GM18858 (cell line): ENCODE measurements around the gene HCFC1.
A peak's percentile ranks its signal among the peaks of the same experiment; 100 is the strongest.

Experiments used
- ATAC-seq: cut with Tn5 transposase; IDR thresholded peaks from one replicate; pipeline ENCODE4 v1.9.1; 2021; ENCODE audit not compliant: unreplicated experiment

The HCFC1 gene

GRCh38 chrX:153971450-153972367 lies at the start of gene HCFC1:
HCFC1 (minus strand) TSS chrX:153971818; CDS start chrX:153970840, 978 bp downstream.
- peak; percentile 27 for ATAC-seq

- ATAC-seq: no peak
Measured at GRCh38 chrX:154021131-154021611, 49.6 kb upstream of the HCFC1 start.

- ATAC-seq: no peak
Measured at GRCh38 chrX:154020536-154021115, 49.0 kb upstream of the HCFC1 start.

DNA sequence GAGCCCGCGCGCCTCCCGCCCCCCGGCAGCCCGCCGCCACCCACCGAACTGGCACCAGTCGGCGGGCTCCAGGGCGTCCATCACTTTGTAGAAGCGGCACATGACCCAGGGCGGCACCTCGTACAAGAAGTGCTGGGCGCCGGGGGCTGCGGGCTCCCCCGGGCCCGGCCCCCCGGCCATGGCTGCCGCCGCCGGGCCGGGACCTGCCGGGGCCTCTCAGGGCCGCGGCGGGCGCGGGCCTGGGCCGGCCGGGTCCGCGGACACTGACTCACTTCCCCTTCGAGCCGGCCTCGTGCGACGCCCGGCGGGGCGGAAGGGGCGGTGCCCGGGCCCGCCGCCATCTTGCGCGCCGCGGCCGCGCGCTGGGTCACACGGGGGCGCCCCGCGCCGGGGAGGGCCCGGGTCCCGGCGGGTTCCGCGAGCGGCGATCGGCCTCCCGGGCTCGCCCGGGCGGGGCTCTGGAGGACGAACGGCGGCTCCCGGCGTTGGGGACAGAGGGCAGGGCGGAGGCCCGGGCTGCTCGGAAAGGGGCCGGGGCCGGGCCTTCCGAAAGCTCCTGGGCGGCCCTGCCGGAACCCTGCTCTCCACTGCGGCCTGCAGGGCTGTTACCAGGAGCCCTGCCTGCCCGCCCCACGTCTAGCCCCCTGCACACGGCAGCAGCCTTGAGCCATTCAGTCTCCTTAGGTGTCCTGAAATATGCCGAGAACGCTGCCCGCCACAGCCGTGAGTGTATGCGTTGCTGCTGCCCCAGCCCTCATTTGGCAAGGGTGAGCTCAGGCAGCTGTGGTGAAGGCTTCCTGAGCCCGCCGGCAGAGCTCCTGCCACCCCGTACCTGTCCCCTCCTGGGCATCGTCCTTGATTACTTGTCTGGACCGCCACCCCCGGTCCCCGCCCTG lies 48.3 kb upstream of the HCFC1 start, which contains the start of gene IRAK1:
Gene IRAK1 (minus strand): TSS at position 270 of the 896 bp plus-strand sequence. CDS start 90 bp downstream, at position 180.
- no peak for ATAC-seq

DNA sequence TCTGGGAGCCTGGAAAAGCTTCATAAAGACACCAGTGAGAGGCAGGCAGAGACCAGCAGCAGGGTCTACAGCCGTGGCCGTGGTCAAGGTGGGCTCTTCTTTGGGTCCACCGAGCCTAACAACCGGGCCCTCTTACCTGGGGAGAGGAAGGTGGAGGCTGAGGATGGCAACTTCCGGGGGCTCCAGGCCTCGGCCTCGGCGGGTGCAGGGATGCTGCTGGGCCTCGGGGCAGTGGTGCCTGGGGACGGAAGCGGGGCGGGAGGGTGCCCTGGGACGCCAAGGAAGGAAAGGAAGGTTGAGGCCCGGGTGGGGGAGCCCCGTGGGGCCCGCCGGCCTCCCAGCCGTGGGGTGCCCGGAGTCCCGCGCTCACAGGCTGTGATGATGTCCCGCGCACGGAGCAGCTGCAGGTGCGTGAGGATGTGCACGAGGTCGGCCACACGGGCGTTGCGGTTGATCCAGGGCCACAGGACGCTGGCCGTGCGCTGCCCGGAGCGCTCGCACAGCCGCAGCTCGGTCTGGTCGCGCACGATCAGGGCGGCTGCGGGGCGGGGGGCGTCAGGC lies 47.5 kb upstream of the HCFC1 start:
- no peak for ATAC-seq

DNA sequence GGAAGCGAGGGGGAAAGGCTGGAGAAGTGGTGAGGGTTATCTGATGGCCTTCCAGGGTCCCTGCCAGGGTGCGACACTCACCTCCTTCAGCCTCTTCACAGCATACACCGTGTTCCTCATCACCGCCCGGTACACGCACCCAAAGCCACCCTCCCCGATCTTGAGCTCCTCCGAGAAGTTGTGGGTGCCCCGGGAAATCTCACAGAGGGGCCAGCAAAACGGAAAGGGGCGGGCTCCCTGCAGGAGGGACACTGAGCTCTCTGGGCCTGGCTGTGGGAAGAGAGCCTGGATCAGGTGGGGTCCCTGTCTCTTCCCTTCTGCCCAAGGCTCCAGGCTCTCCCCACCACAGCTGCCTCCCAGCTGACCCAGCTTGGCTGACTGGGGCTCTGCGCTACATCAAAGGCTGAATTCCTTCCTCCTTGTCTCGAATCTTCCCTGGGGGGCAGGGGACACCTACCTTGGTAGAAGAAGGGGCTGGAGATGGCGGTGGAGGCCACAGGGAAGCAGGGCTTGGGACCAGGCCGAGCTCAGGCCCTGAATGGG lies 47.0 kb upstream of the HCFC1 start:
- no peak for ATAC-seq

DNA sequence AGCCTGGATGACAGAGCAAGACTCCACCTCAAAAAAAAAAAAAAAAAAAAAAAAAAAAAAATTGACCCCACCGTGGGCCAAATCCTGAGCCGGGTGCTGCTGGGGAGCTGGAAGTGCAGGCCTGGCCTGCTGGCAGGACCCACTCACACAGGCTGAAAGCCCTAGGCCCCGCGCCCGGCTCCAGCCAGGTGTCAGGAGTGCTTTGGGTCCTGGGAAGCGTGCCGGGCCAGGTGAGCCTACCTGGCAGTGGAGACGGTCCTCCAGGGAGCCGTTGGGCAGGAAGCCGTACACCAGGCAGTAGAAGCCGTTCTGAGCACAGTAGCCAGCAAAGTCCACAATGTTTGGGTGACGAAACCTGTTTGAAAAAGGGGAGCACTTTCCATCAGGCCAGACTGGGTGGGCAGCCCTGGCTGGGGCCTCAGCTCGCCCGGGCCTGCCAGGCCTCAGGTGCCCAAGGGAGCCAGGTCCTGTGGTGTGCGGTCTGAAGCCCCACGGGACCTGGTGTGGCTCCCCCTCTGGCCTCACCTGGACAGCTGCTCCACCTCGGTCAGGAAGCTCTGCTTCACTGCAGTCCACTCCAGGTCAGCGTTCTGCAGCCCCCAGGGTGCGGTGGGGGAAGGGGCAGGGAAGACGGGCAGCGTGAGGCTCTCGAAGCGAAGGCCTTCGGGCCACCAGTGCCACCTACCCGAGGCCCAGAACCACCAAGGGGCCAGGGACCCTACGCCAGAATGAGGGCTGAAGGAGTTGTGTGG lies 46.3 kb upstream of the HCFC1 start:
- ATAC-seq: no peak

DNA sequence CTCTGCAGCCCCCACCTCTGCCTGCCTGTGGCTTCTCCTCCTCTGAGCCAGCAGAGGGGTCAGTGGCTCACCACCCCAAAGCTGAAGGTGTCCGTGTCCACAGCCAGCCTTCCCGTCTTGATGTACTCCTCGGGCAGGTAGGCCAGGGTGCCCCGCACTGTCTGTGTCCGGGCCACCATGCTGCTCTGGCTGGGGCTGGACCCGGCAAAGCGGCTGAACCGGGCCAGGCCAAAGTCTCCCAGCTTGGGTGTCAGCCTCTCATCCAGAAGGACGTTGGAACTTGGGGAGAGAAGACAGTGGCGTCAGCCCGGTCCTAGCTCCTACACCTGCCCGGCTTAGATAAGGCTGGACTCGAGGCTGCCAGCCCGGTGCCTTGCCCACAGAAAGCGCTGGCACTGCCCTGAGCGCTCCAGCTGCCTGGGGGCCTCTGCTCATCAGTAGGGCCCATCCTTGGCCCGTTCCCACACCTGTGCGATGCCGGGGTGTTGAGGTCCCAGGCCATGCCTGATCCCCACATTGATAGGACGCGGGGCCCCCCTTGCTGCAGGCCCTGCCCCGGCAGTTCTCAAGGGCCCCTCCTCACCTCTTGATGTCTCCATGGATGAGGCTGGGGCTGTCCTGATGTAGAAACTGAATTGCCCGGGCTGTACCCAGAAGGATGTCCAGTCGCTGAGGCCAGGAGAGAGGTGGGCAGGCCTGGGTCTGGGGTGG lies 44.9 kb upstream of the HCFC1 start:
- ATAC-seq: no peak

GRCh38 chrX:154015581-154016264 lies 44.1 kb upstream of the HCFC1 start:
- ATAC-seq: no peak

DNA sequence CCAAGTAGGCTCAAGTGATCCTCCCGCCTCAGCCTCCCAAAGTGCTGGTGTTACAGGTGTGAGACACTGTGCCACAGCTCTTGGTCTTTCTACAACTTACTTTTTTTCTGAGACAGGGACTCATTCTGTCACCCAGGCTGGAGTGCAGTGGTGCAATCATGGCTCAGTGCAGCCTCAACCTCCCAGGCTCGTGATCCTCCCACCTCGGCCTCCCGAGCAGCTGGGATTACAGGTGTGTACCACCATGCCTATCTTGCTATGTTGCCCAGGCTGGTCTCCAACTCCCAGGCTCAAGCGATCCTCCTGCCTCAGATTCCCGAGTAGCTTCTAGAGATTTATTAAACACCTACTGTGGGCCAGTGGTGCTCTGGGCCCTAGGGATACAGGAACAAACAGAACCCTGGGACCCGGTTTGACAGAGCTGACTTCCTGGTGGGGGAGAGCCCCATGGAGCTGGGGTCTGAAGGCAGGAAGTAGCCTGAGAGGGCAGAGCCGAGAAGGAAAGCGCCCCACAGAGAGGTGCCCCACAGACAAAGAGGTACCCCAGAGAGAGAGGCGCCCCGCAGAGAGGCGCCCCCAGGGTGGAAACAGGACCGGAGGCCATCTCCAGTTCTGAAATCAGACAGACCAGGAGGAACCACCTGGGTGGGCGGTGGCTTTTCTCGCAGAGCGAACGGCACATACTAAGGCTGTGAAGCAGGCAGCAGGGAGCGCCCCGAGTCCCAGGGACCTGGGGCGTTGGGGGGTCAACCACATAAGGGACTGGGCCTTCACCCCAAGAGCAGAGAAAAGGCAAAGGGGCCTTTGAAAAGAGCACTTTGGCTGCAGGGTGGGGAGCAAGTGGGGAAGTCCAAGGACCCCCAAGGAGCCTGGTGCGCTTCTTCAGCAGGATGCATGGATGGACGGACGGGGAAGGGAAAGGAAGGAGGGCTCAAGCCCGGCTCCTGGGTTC lies 43.1 kb upstream of the HCFC1 start:
- no peak for ATAC-seq

DNA sequence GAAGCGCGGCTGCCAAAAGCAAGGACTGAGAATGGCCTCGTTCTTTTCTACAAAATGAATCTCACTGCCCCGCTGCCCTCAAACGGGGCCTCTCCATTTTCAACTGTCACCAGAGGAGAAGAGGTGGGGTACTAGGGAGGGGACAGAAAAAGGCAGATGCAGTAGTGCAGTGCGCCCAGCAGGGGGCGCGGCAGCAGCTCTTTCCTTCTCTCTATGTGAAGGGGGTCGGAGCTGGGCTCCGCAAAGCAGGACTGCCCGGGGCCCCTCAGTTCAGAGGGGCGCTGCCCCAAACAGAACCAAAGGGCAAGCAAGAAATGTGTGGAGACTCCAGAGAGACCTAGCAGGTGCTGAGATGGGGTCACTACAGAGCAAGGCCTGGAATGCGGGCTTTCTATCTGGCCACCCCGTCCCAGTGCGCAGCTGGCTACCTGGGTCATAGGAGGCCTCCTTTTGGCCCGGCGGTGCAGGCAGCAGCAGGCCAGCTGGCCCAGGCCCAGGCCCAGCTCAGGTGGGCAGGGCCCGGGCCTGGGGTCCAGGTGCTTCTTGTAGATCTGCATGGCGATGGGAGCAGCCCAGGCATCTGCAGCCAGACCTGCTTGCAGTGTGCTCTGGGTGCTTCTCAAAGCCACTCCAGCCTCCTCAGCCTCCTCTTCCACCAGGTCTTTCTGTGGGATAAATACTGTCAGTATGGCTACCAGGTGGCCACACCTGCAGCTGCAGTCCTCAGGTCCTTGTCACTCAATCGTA lies 42.2 kb upstream of the HCFC1 start:
- peak; percentile 46 for ATAC-seq

GRCh38 chrX:154013001-154013421 lies 41.4 kb upstream of the HCFC1 start:
- ATAC-seq: no peak

DNA sequence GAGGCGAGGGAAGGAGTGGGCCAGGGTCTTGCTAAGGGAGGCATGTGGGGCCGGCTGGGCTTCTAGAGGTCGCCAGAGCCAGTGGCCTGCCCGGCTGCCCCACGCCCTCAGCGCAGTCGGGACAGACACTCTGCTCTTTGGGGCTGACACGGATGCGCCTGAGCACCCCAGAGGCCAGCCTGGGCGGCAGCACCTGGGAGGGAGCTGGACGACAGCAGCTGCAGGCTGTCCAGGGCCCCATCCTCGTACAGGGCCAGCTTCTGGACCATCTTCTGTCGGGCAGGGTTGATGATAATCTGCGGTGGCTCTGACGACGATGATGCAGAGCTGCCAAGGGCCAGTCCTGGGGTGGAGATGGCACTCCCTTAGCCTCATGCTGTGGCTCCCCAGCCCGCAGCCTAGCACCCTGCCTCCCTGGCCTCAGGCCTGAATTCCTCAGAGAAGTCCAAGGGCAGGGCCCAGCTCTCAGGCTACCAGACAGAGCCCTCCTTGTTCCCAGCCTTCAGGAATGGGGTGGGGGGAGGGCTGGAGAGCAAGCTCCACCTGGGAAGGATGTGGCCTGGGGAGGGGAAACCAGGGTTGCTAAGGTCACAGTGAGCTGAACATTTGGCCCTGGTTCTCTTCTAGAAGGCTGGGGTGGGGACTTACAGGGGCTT lies 40.8 kb upstream of the HCFC1 start:
- no peak for ATAC-seq

DNA sequence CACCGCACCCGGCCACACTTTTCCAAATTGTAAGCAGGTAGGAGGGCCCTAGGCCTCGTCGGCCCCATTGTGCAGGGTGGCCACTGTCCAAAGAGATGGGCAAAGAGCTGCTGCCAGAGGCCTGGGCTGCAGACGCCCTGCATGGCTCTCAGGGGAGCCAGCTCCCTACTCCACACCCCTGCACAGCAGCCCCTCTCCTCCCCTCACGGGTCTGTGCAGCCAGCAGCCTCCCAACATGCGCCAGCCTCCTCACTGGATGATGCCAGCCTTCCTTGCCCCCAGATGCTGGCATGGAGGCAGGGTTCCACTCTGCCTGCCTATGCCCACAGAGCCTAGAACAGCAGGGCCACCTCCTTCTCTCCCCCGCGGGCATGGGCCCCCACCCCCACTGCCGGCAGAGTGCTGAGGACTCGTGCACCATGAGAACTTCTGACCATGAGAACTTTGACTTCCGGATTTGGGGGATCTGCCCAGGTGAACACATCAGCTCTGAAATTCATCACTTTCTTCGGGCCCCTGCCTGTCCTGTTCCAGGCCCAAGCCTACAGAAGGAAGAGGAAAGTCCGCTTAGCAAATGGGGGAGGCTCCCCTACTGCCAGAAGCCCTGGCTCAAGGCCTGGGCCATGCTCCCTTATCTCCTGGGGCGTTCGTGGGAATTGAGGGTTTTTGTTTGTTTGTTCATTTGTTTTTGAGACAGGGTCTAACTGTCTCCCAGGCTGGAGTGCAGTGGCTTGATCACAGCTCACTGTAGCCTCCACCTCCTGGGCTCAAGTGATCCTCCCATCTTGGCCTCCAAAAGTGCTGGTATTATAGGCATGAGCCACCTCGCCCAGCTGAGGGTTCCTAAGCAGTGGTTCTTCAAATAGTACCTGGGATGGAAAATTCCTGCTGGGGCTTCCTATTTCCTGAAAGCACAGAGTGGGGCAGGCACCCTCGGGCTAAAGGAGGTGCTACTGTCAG lies 40.0 kb upstream of the HCFC1 start:
- ATAC-seq: no peak
